Measurements from ENCODE around the gene HYCC2. TPM values are rescaled to one million over a fixed set of nuclear protein-coding genes. Genes with fewer than 3 reads are reported as not detected.

HYCC2 gene
- total and polyA plus RNA-seq, 2 donors (not counting 1 experiment from before 2014, with no cell fraction given): 6.2 to 8.6 TPM

DNA sequence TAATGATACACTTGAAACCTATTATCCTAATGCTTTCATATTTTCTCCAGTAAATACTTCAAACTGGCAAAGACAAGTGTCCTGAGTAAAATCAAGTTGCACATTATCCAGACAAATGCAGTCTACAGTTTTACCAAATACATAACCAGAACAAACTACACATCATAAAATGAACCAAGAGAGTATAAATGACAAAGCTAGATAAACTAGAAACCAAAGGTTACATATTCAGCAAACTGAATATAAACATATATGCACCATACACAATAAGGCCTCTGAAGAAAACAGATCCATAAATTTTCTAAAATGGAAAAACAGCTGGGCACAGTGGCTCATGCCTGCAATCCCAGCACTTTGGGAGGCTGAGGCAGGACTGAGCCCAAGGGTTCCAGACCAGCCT lies 47.0 kb downstream of the HYCC2 start:
- H3K36me3 ChIP-seq (ENCODE audit: control insufficient read depth, insufficient read depth, low read length): peaks cover 1% of the 10 kb centered on the region
- H3K79me2 ChIP-seq (ENCODE audit: control insufficient read depth, insufficient read depth, low read length): peaks cover 2% of the 10 kb centered on the region
- no peaks in the 10 kb centered on the region for H3K4me1 ChIP-seq (ENCODE audit: control insufficient read depth, extremely low read depth, insufficient read depth, low read length)
- H3K27ac ChIP-seq (ENCODE audit: insufficient read depth, low read length): no peak overlapping the region
- no peak overlapping the region for H3K4me2 ChIP-seq (ENCODE audit: extremely low read depth, insufficient read depth, low read length)
- TF ChIP-seq, protein P1, sequence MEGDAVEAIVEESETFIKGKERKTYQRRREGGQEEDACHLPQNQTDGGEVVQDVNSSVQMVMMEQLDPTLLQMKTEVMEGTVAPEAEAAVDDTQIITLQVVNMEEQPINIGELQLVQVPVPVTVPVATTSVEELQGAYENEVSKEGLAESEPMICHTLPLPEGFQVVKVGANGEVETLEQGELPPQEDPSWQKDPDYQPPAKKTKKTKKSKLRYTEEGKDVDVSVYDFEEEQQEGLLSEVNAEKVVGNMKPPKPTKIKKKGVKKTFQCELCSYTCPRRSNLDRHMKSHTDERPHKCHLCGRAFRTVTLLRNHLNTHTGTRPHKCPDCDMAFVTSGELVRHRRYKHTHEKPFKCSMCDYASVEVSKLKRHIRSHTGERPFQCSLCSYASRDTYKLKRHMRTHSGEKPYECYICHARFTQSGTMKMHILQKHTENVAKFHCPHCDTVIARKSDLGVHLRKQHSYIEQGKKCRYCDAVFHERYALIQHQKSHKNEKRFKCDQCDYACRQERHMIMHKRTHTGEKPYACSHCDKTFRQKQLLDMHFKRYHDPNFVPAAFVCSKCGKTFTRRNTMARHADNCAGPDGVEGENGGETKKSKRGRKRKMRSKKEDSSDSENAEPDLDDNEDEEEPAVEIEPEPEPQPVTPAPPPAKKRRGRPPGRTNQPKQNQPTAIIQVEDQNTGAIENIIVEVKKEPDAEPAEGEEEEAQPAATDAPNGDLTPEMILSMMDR (conservative IDR thresholded peaks at IDR 0.05 in 1 of 2, IDR thresholded peaks at IDR 0.05 in 1 of 2; ENCODE audit: low read depth in 1 of 2, low read length in 2 of 2): no peak
- TF ChIP-seq EZH2 (IDR thresholded peaks at IDR 0.05; ENCODE audit: low read length, missing control alignments): no peak
- no peak overlapping the region for H3K4me3 ChIP-seq (replicated peaks in 1 of 4; ENCODE audit: control extremely low read depth in 1 of 4, insufficient read depth in 1 of 4, low read depth in 3 of 4, low read length in 4 of 4)
- H2AFZ ChIP-seq (ENCODE audit: low read length): no peak overlapping the region
- H3K27me3 ChIP-seq (ENCODE audit: control insufficient read depth, insufficient read depth, low read length): no peaks in the 10 kb centered on the region
- H4K20me1 ChIP-seq (ENCODE audit: control insufficient read depth, extremely low read depth, insufficient read depth, low read length): no peaks in the 10 kb centered on the region
- H3K9me3 ChIP-seq (ENCODE audit: control insufficient read depth, insufficient read depth, low read depth, low read length): no peaks in the 10 kb centered on the region
- DNase-seq (ENCODE audit: low read depth in 2 of 2): no peak
- H3K9ac ChIP-seq (ENCODE audit: insufficient read depth, low read length): no peak overlapping the region

- TF ChIP-seq, protein P1 (conservative IDR thresholded peaks at IDR 0.05 in 1 of 2, IDR thresholded peaks at IDR 0.05 in 1 of 2; ENCODE audit: low read depth in 1 of 2, low read length in 2 of 2): no peak
- TF ChIP-seq EZH2 (IDR thresholded peaks at IDR 0.05; ENCODE audit: low read length, missing control alignments): no peak
- Histone ChIP-seq H3K4me1 (ENCODE audit: control insufficient read depth, extremely low read depth, insufficient read depth, low read length) (no peaks in the 10 kb centered on the region), H2AFZ (ENCODE audit: low read length) (no peak overlapping the region), H3K9me3 (ENCODE audit: control insufficient read depth, insufficient read depth, low read depth, low read length) (no peaks in the 10 kb centered on the region), H3K79me2 (ENCODE audit: control insufficient read depth, insufficient read depth, low read length) (peaks cover 2% of the 10 kb centered on the region), H3K9ac (ENCODE audit: insufficient read depth, low read length) (no peak overlapping the region), H3K4me2 (ENCODE audit: extremely low read depth, insufficient read depth, low read length) (no peak overlapping the region), H3K27ac (ENCODE audit: insufficient read depth, low read length) (no peak overlapping the region), H3K4me3 (replicated peaks in 1 of 4; ENCODE audit: control extremely low read depth in 1 of 4, insufficient read depth in 1 of 4, low read depth in 3 of 4, low read length in 4 of 4) (no peak overlapping the region), H3K27me3 (ENCODE audit: control insufficient read depth, insufficient read depth, low read length) (no peaks in the 10 kb centered on the region), H4K20me1 (ENCODE audit: control insufficient read depth, extremely low read depth, insufficient read depth, low read length) (no peaks in the 10 kb centered on the region), H3K36me3 (ENCODE audit: control insufficient read depth, insufficient read depth, low read length) (peaks cover 1% of the 10 kb centered on the region)
- no peak for DNase-seq (ENCODE audit: low read depth in 2 of 2)
Measured at GRCh38 chr2:201021914-201022313, 49.6 kb downstream of the HYCC2 start.

Other genes starting within 250 kb of the HYCC2 start
- gene CLK1, start 207.0 kb downstream of the HYCC2 start, total RNA-seq: 68.5 and 76.8 TPM in 2 replicates
- gene CLK1, start 207.0 kb downstream of the HYCC2 start, polyA plus RNA-seq: 44.1 and 104 TPM in 2 replicates
- 66.9 and 76.8 TPM in 2 replicates for gene PPIL3, start 182.6 kb downstream of the HYCC2 start, total RNA-seq
- 28.2 and 58.9 TPM in 2 replicates for gene PPIL3, start 182.6 kb downstream of the HYCC2 start, polyA plus RNA-seq
- 21.0 and 23.6 TPM in 2 replicates for gene NIF3L1, start 182.3 kb downstream of the HYCC2 start, total RNA-seq
- gene NIF3L1, start 182.3 kb downstream of the HYCC2 start, polyA plus RNA-seq: 40.7 and 45.5 TPM in 2 replicates
- gene ORC2, start 108.0 kb downstream of the HYCC2 start, total RNA-seq: 13.6 and 13.9 TPM in 2 replicates
- 5.1 and 5.7 TPM in 2 replicates for gene ORC2, start 108.0 kb downstream of the HYCC2 start, polyA plus RNA-seq
- 69.9 and 77.5 TPM in 2 replicates for gene NDUFB3, start 330 bp upstream of the HYCC2 start, total RNA-seq
- gene NDUFB3, start 330 bp upstream of the HYCC2 start, polyA plus RNA-seq: 117 and 121 TPM in 2 replicates
- gene CFLAR, start 44.5 kb upstream of the HYCC2 start, total RNA-seq: 80.4 and 86.5 TPM in 2 replicates
- 24.9 and 39.3 TPM in 2 replicates for gene CFLAR, start 44.5 kb upstream of the HYCC2 start, polyA plus RNA-seq
- gene CASP10, start 111.5 kb upstream of the HYCC2 start, total RNA-seq: 4.9 and 8.1 TPM in 2 replicates
- gene CASP10, start 111.5 kb upstream of the HYCC2 start, polyA plus RNA-seq: 5.0 and 5.5 TPM in 2 replicates
- gene CASP8, start 188.9 kb upstream of the HYCC2 start, total RNA-seq: 31.5 and 38.3 TPM in 2 replicates
- gene CASP8, start 188.9 kb upstream of the HYCC2 start, polyA plus RNA-seq: 19.7 and 22.6 TPM in 2 replicates

Measured in fibroblast of lung (primary cell).